Uterus (tissue), 2 donors: ENCODE results near the gene MXRA7.
A peak's percentile ranks its signal among the peaks of the same experiment; 100 is the strongest.

Experiments used
- CTCF ChIP-seq, 4 experiments: fragments of 200-600 bp in 2 of 4; fragments of 450-650 bp in 2 of 4; sonication (generic) in 2 of 4; IDR thresholded peaks; one replicate each; pipeline ENCODE4 v1.5.1; 2016 to 2019; ENCODE audit warnings: antibody characterized with exemption in 4 of 4, mild to moderate bottlenecking in 2 of 4, moderate library complexity in 1 of 4
- POLR2A ChIP-seq, 2 donors: fragments of 450-650 bp; IDR thresholded peaks; one replicate each; pipeline ENCODE4 v1.6.1; 2016; ENCODE audit warnings: antibody characterized with exemption in 2 of 2, mild to moderate bottlenecking in 1 of 2, moderate library complexity in 1 of 2

GRCh38 chr17:76709951-76710862 is 558 bp downstream of the MXRA7 start:
- peak in 1 of 4 experiments; percentile 8 for TF ChIP-seq CTCF (IDR thresholded peaks at IDR 0.05)
- TF ChIP-seq POLR2A (IDR thresholded peaks at IDR 0.05): peak in 1 of 2 donors; percentile 20
